Ishikawa (cell line): Measurements from ENCODE around the gene TEAD4.

Experiments used
- CEBPB ChIP-seq: IDR thresholded peaks from 2 replicates; pipeline ENCODE4 v1.6.1; 2012
- CREB1 ChIP-seq: IDR thresholded peaks from 2 replicates; pipeline ENCODE4 v1.6.1; 2012; ENCODE audit warnings: low read depth
- EGR1 ChIP-seq: IDR thresholded peaks from 2 replicates; pipeline ENCODE4 v1.6.1; 2012
- EP300 ChIP-seq: IDR thresholded peaks from 2 replicates; pipeline ENCODE4 v1.6.1; 2012; ENCODE audit warnings: borderline replicate concordance
- FOXM1 ChIP-seq: IDR thresholded peaks from 2 replicates; pipeline ENCODE4 v1.6.1; 2012; ENCODE audit warnings: low read depth, borderline replicate concordance
- MAX ChIP-seq: IDR thresholded peaks from 2 replicates; pipeline ENCODE4 v1.6.1; 2012
- NFIC ChIP-seq: IDR thresholded peaks from 2 replicates; pipeline ENCODE4 v1.6.1; 2012
- RAD21 ChIP-seq: IDR thresholded peaks from 2 replicates; pipeline ENCODE4 v1.6.1; 2012; ENCODE audit warnings: low read depth
- REST ChIP-seq: IDR thresholded peaks from 2 replicates; pipeline ENCODE4 v1.6.1; 2012; ENCODE audit warnings: low read depth, mild to moderate bottlenecking
- TAF1 ChIP-seq: IDR thresholded peaks from 2 replicates; pipeline ENCODE4 v1.6.1; 2012; ENCODE audit warnings: low read depth, mild to moderate bottlenecking
- TCF12 ChIP-seq: IDR thresholded peaks from 2 replicates; pipeline ENCODE4 v1.6.1; 2012; ENCODE audit warnings: low read depth
- TEAD4 ChIP-seq: IDR thresholded peaks from 2 replicates; pipeline ENCODE4 v1.6.1; 2012
- USF1 ChIP-seq: IDR thresholded peaks from 2 replicates; pipeline ENCODE4 v1.6.1; 2012
- YY1 ChIP-seq: IDR thresholded peaks from 2 replicates; pipeline ENCODE4 v1.6.1; 2012; ENCODE audit warnings: low read depth
- ZBTB7A ChIP-seq: IDR thresholded peaks from 2 replicates; pipeline ENCODE4 v1.6.1; 2012; ENCODE audit warnings: low read depth

TEAD4 gene

GRCh38 chr12:2977776-2978175 is 18.6 kb downstream of the TEAD4 start:
- TF ChIP-seq EGR1 (no peak), MAX (no peak), TEAD4 (no peak), NFIC (no peak), RAD21 (no peak), REST (no peak), CREB1 (no peak), FOXM1 (no peak), USF1 (no peak), TAF1 (no peak), CEBPB (no peak), EP300 (no peak), TCF12 (no peak), ZBTB7A (no peak), YY1 (no peak)

- TF ChIP-seq EP300 (no peak), EGR1 (no peak), TCF12 (no peak), ZBTB7A (no peak), CREB1 (no peak)
These were observed 20.6 kb downstream of the TEAD4 start for GRCh38 chr12:2979806-2980205.

GRCh38 chr12:2980630-2981029 is 21.4 kb downstream of the TEAD4 start:
- TF ChIP-seq MAX = no peak
- TF ChIP-seq EP300 = no peak
- TF ChIP-seq TEAD4 = no peak
- no peak for TF ChIP-seq TCF12
- no peak for TF ChIP-seq ZBTB7A
- TF ChIP-seq EGR1 = no peak
- TF ChIP-seq USF1 = no peak
- TF ChIP-seq TAF1 = no peak
- no peak for TF ChIP-seq CREB1
- no peak for TF ChIP-seq RAD21
- no peak for TF ChIP-seq FOXM1
- no peak for TF ChIP-seq YY1
- no peak for TF ChIP-seq REST
- no peak for TF ChIP-seq NFIC
- TF ChIP-seq CEBPB = no peak

- no peak for TF ChIP-seq REST
- no peak for TF ChIP-seq FOXM1
- TF ChIP-seq TAF1 = no peak
- no peak for TF ChIP-seq NFIC
- TF ChIP-seq EGR1 = no peak
- no peak for TF ChIP-seq ZBTB7A
- TF ChIP-seq MAX = no peak
- TF ChIP-seq CREB1 = no peak
- no peak for TF ChIP-seq TCF12
- TF ChIP-seq YY1 = no peak
- TF ChIP-seq RAD21 = no peak
- no peak for TF ChIP-seq USF1
- no peak for TF ChIP-seq EP300
- TF ChIP-seq CEBPB = no peak
- no peak for TF ChIP-seq TEAD4
These were observed 23.2 kb downstream of the TEAD4 start for GRCh38 chr12:2982361-2982760.
